HCT116 (cell line): ENCODE data around the gene PARP9. TPM values are rescaled to one million over a fixed set of nuclear protein-coding genes. Genes with fewer than 3 reads are reported as not detected.

Experiments
- ATAC-seq: fragments of 200-7000 bp; cut with Tn5 transposase; 2 replicates; pipeline ENCODE4 v1.9.1; 2020; ENCODE audit warnings: mild to moderate bottlenecking, moderate library complexity
- BruUV-seq: library from RNA; stranded (reverse); fragments of 400-500 nt; replicated peaks from 2 replicates; lab custom pipeline; 2021; lab: Mats Ljungman, UMichigan
- CTCF ChIA-PET: fragments of 300-600 bp; sonication (Branson Sonifier 250); formaldehyde crosslinking; loops from one replicate; lab custom pipeline; 2021; ENCODE audit warnings: antibody characterized with exemption; lab: Charles Lee
- POLR2A ChIA-PET: fragments of 300-600, 350-600 bp; sonication (Branson Sonifier 250); formaldehyde crosslinking; loops from one replicate; lab custom pipeline; 2021; ENCODE audit warnings: antibody characterized with exemption; lab: Charles Lee
- RAD21 ChIA-PET, 2 experiments: fragments of 300-600 bp; sonication (Branson Sonifier 250); formaldehyde crosslinking; loops; one replicate each; lab custom pipeline; 2023; ENCODE audit warnings: low total read pairs in 2 of 2; ENCODE audit not compliant: uncharacterized antibody in 2 of 2, unreplicated experiment in 2 of 2, low non-redundant PET in 1 of 2; lab: Charles Lee
- DNase-seq: peaks from one replicate; pipeline ENCODE4 v3.0.0-alpha.2; 2010; ENCODE audit warnings: low read depth, low spot score
- H2AFZ ChIP-seq: fragments of 200-600 bp; shearing (Covaris generic), sonication (generic); 2 replicates; pipeline ENCODE4 v1.6.1; 2017; ENCODE audit warnings: low read depth, mixed run types, mixed read lengths, antibody characterized with exemption, low read length; ENCODE audit not compliant: poor library complexity, severe bottlenecking
- H3K27ac ChIP-seq: 2 replicates; pipeline ENCODE4 v1.5.1; 2012; ENCODE audit warnings: low read depth, low read length
- H3K27me3 ChIP-seq: fragments of 200-600 bp; sonication (generic); 2 replicates; pipeline ENCODE4 v1.6.1; 2016; ENCODE audit warnings: mixed run types, low read length, mixed read lengths; ENCODE audit not compliant: insufficient read depth
- H3K36me3 ChIP-seq, 2 experiments: fragments of 200-500 bp in 1 of 2; fragments of 200-600 bp in 1 of 2; sonication (Bioruptor generic) in 1 of 2; sonication (generic) in 1 of 2; 2 replicates each; pipeline versions ENCODE4 v1.5.1 to v1.6.1; 2014 to 2016; ENCODE audit warnings: low read length in 2 of 2, inconsistent platforms in 1 of 2, mixed read lengths in 1 of 2, mixed run types in 1 of 2; ENCODE audit not compliant: insufficient read depth in 2 of 2, control insufficient read depth in 1 of 2
- H3K4me1 ChIP-seq, 2 experiments: fragments of 200-600 bp in 1 of 2; sonication (generic) in 1 of 2; 2 replicates each; pipeline versions ENCODE4 v1.5.1 to v1.6.1; 2012 to 2017; ENCODE audit warnings: low read length in 2 of 2, inconsistent platforms in 1 of 2, mild to moderate bottlenecking in 1 of 2, mixed read lengths in 1 of 2, mixed run types in 1 of 2, moderate library complexity in 1 of 2; ENCODE audit not compliant: insufficient read depth in 2 of 2, control insufficient read depth in 1 of 2
- H3K4me2 ChIP-seq: fragments of 200-600 bp; sonication (generic); 2 replicates; pipeline ENCODE4 v1.6.1; 2017; ENCODE audit warnings: mixed run types, low read length, mixed read lengths
- H3K4me3 ChIP-seq, 2 experiments: fragments of 200-600 bp in 1 of 2; sonication (generic) in 1 of 2; replicated peaks in 1 of 2; 2 replicates each; pipeline ENCODE4 v1.5.1; 2011 to 2016; ENCODE audit warnings: low read length in 2 of 2, control low read depth in 1 of 2, low read depth in 1 of 2, mild to moderate bottlenecking in 1 of 2, mixed read lengths in 1 of 2, mixed run types in 1 of 2
- H3K79me2 ChIP-seq: fragments of 200-600 bp; sonication (generic); 2 replicates; pipeline ENCODE4 v1.6.1; 2017; ENCODE audit warnings: mild to moderate bottlenecking, mixed run types, low read length, moderate library complexity, mixed read lengths; ENCODE audit not compliant: insufficient read depth
- H3K9ac ChIP-seq: fragments of 200-600 bp; sonication (generic); 2 replicates; pipeline ENCODE4 v1.6.1; 2016; ENCODE audit warnings: low read length, mixed read lengths
- H3K9me2 ChIP-seq: fragments of 200-600 bp; sonication (generic), shearing (Covaris generic); 2 replicates; pipeline ENCODE4 v1.6.1; 2017; ENCODE audit warnings: mixed run types, mild to moderate bottlenecking, moderate library complexity; ENCODE audit not compliant: insufficient read depth
- H3K9me3 ChIP-seq, 2 experiments: fragments of 200-500 bp in 1 of 2; fragments of 200-600 bp in 1 of 2; sonication (Bioruptor generic) in 1 of 2; sonication (generic) in 1 of 2; 2 replicates each; pipeline ENCODE4 v1.6.1; 2014 to 2017; ENCODE audit warnings: low read length in 2 of 2, mixed read lengths in 2 of 2, inconsistent platforms in 1 of 2, low read depth in 1 of 2, mild to moderate bottlenecking in 1 of 2, mixed run types in 1 of 2, moderate library complexity in 1 of 2; ENCODE audit not compliant: control insufficient read depth in 1 of 2, insufficient read depth in 1 of 2
- H4K20me1 ChIP-seq: fragments of 200-600 bp; sonication (generic), shearing (Covaris generic); 2 replicates; pipeline ENCODE4 v1.6.1; 2017; ENCODE audit warnings: mixed run types, mild to moderate bottlenecking, moderate library complexity; ENCODE audit not compliant: insufficient read depth
- ATF3 ChIP-seq: IDR thresholded peaks from 2 replicates; pipeline ENCODE4 v1.6.1; 2012
- CBX3 ChIP-seq: IDR thresholded peaks from 2 replicates; pipeline ENCODE4 v1.6.1; 2012; ENCODE audit warnings: low read depth
- CEBPB ChIP-seq: IDR thresholded peaks from 2 replicates; pipeline ENCODE4 v1.6.1; 2012; ENCODE audit warnings: low read depth
- CTCF ChIP-seq, 3 experiments: fragments of 200-600 bp in 1 of 3; sonication (generic) in 1 of 3; IDR thresholded peaks in 2 of 3; conservative IDR thresholded peaks in 1 of 3; 2 replicates each; pipeline ENCODE4 v1.5.1; 2012 to 2017; ENCODE audit warnings: low read depth in 2 of 3, low read length in 2 of 3, antibody characterized with exemption in 1 of 3, borderline replicate concordance in 1 of 3, control low read depth in 1 of 3, mild to moderate bottlenecking in 1 of 3, mixed read lengths in 1 of 3, mixed run types in 1 of 3, moderate library complexity in 1 of 3; ENCODE audit not compliant: insufficient read depth in 1 of 3
- EGR1 ChIP-seq: IDR thresholded peaks from 2 replicates; pipeline ENCODE4 v1.6.1; 2012; ENCODE audit warnings: low read depth
- ELF1 ChIP-seq: IDR thresholded peaks from 2 replicates; pipeline ENCODE4 v1.6.1; 2012; ENCODE audit warnings: low read depth, borderline replicate concordance
- EZH2phosphoT487 ChIP-seq: fragments of 200-600 bp; IDR thresholded peaks from 2 replicates; pipeline ENCODE4 v1.6.1; 2018; ENCODE audit warnings: antibody characterized with exemption, borderline replicate concordance
- FOSL1 ChIP-seq: IDR thresholded peaks from 2 replicates; pipeline ENCODE4 v1.6.1; 2012; ENCODE audit warnings: low read depth
- MAX ChIP-seq: IDR thresholded peaks from 2 replicates; pipeline ENCODE4 v1.6.1; 2012
- POLR2A ChIP-seq: IDR thresholded peaks from 2 replicates; pipeline ENCODE4 v1.7.0; 2011; ENCODE audit warnings: borderline replicate concordance; ENCODE audit not compliant: insufficient read depth, insufficient read length; ENCODE audit errors: extremely low read depth
- POLR2AphosphoS5 ChIP-seq: IDR thresholded peaks from 2 replicates; pipeline ENCODE4 v1.6.1; 2011; ENCODE audit warnings: mild to moderate bottlenecking, low read depth, low read length, moderate library complexity
- RAD21 ChIP-seq: IDR thresholded peaks from 2 replicates; pipeline ENCODE4 v1.6.1; 2012; ENCODE audit warnings: low read depth, mild to moderate bottlenecking
- REST ChIP-seq: IDR thresholded peaks from 2 replicates; pipeline ENCODE4 v1.6.1; 2012; ENCODE audit warnings: low read depth
- SP1 ChIP-seq: IDR thresholded peaks from 2 replicates; pipeline ENCODE4 v1.6.1; 2012; ENCODE audit warnings: low read depth
- SRF ChIP-seq: IDR thresholded peaks from 2 replicates; pipeline ENCODE4 v1.6.1; 2012; ENCODE audit warnings: low read depth
- ZBTB33 ChIP-seq: IDR thresholded peaks from 2 replicates; pipeline ENCODE4 v1.6.1; 2011; ENCODE audit warnings: mild to moderate bottlenecking, low read length, moderate library complexity; ENCODE audit not compliant: insufficient replicate concordance; ENCODE audit errors: extremely low read depth
- ZFX ChIP-seq: fragments of 450-650 bp; IDR thresholded peaks from 2 replicates; pipeline ENCODE4 v1.6.1; 2017
- intact Hi-C: fragments of 100-400 bp; cut with micrococcal nuclease; formaldehyde crosslinking; loops from 2 replicates; pipeline ENCODE4 v1.10.0; 2022
- total RNA-seq: library from RNA; stranded (reverse); gene quantifications from one replicate; pipeline ENCODE4 v1.2.1, GENCODE V29; 2021; ENCODE audit not compliant: unreplicated experiment

Gene PARP9
- total RNA-seq, 1 experiment from 2014 or later: 9.5 TPM

GRCh38 chr3:122498152-122498551 lies 65.9 kb downstream of the PARP9 start:
- Histone ChIP-seq H3K36me3 (peaks cover 3% of the 10 kb centered on the region in 2 experiments; a peak in 3 of 4 replicates), H3K79me2 (peaks cover 85% of the 10 kb centered on the region), H2AFZ (no peak overlapping the region), H3K27me3 (no peaks in the 10 kb centered on the region), H3K27ac (no peak overlapping the region), H3K9me2 (no peaks in the 10 kb centered on the region), H3K4me3 (no peak overlapping the region), H3K4me2 (peak overlapping the region; percentile 43; the same call in 1 of the 2 replicates), H3K4me1 (peaks cover 2 to 26% of the 10 kb centered on the region in 2 experiments; a peak in 3 of 4 replicates), H4K20me1 (peaks cover 7% of the 10 kb centered on the region; the same call in 1 of the 2 replicates), H3K9me3 (no peaks in the 10 kb centered on the region), H3K9ac (0 out of 2 replicates have a peak overlapping the region, but pooled peaks have one; percentile 3)
- BruUV-seq: no TSS peak
- ChIA-PET POLR2A (no interaction called here), CTCF (no interaction called here), RAD21 (no interaction called here)
- ATAC-seq (no peak), DNase-seq (no peak)
- intact Hi-C loops: no loop called here
- TF ChIP-seq EZH2phosphoT487 (no peak), ZBTB33 (no peak), POLR2A (no peak), RAD21 (no peak), MAX (no peak), POLR2AphosphoS5 (no peak), ATF3 (no peak), ZFX (no peak), SP1 (no peak), ELF1 (no peak), FOSL1 (no peak), EGR1 (no peak), SRF (no peak), CEBPB (no peak), REST (no peak), CTCF (IDR thresholded peaks at IDR 0.05 in 2 of 3, conservative IDR thresholded peaks at IDR 0.05 in 1 of 3; ENCODE audit: borderline replicate concordance in 1 of 3, insufficient read depth in 1 of 3, low read depth in 2 of 3, low read length in 2 of 3) (no peak), CBX3 (no peak)
- TF ChIP-seq, all 23 proteins: peak for 0
